Left lung (tissue), 10 donors: ENCODE measurements around the gene MALRD1. TPM values are rescaled to one million over a fixed set of nuclear protein-coding genes. Genes with fewer than 3 reads are reported as not detected.

Experiments
- ATAC-seq: fragments of 200-7000 bp; cut with Tn5 transposase; one replicate; pipeline ENCODE4 v1.9.1; 2020; ENCODE audit warnings: moderate library complexity
- DNase-seq, 4 donors: peaks; one replicate each; pipeline ENCODE4 v3.0.0-alpha.2; 2013 to 2020
- H3K27ac ChIP-seq, 2 donors: fragments of 200-600 bp; sonication (generic) in 1 of 2; one replicate each; pipeline versions ENCODE4 v1.5.0 to v1.8.0; 2020 to 2021
- H3K27me3 ChIP-seq, 2 donors: fragments of 200-600 bp; sonication (generic) in 1 of 2; one replicate each; pipeline versions ENCODE4 v1.5.0 to v1.8.0; 2020 to 2021
- H3K36me3 ChIP-seq, 2 donors: fragments of 200-600 bp; sonication (generic) in 1 of 2; one replicate each; pipeline versions ENCODE4 v1.5.0 to v1.8.0; 2020 to 2021
- H3K4me1 ChIP-seq, 2 donors: fragments of 200-600 bp; one replicate each; pipeline ENCODE4 v1.8.0; 2021
- H3K4me3 ChIP-seq, 2 donors: fragments of 200-600 bp; sonication (generic) in 1 of 2; one replicate each; pipeline versions ENCODE4 v1.5.0 to v1.8.0; 2020 to 2021; ENCODE audit warnings: mild to moderate bottlenecking in 1 of 2
- H3K9me3 ChIP-seq, 2 donors: fragments of 200-600 bp; sonication (generic) in 1 of 2; one replicate each; pipeline versions ENCODE4 v1.5.0 to v1.8.0; 2020 to 2021
- CTCF ChIP-seq, 2 donors: fragments of 200-600 bp; sonication (generic) in 1 of 2; IDR thresholded peaks; one replicate each; pipeline versions ENCODE4 v1.5.0 to v1.8.0; 2021; ENCODE audit warnings: antibody characterized with exemption in 2 of 2
- intact Hi-C, 2 donors: fragments of 100-400 bp; cut with DNase I; formaldehyde crosslinking; loops; one replicate each; pipeline versions ENCODE4 v1.11.2 to v1.14.2; 2022
- polyA plus RNA-seq, 6 donors: library from polyadenylated mRNA; unstranded; fragments of 120-200 nt; gene quantifications; one replicate each; pipeline ENCODE4 v1.2.1, GENCODE V29; 2013; ENCODE audit not compliant: insufficient read length in 6 of 6
- total RNA-seq, 2 donors: library from RNA; stranded (reverse); fragmentation: NEBNext Ultra II Directional; extraction: Animal tissue kit (Norgen Biotek cat#: 25700); gene quantifications; one replicate each; pipeline ENCODE4 v1.2.1, GENCODE V29; 2021
- donor health status: DM: no; HTN: yes; CAD: no.
- donor health status: DM: no; HTN: no; CAD: no.

MALRD1 gene
- total and polyA plus RNA-seq, 8 donors = 2.6 to 12.3 (median 6.9) TPM

GRCh38 chr10:19194866-19195265 lies 146.3 kb downstream of the MALRD1 start:
- no peak for DNase-seq
- intact Hi-C loops = no loop called here
- ATAC-seq = no peak
- H3K36me3 ChIP-seq = no peaks in the 10 kb centered on the region
- no peaks in the 10 kb centered on the region for H3K27me3 ChIP-seq
- H3K4me1 ChIP-seq = no peaks in the 10 kb centered on the region
- H3K9me3 ChIP-seq = peaks cover 0 to 15% of the 10 kb centered on the region in 2 donors
- no peak for TF ChIP-seq CTCF (IDR thresholded peaks at IDR 0.05)
- H3K4me3 ChIP-seq = no peak overlapping the region
- no peak overlapping the region for H3K27ac ChIP-seq

GRCh38 chr10:19195698-19196097 lies 147.1 kb downstream of the MALRD1 start:
- ATAC-seq = no peak
- Histone ChIP-seq H3K36me3 (no peaks in the 10 kb centered on the region), H3K9me3 (peaks cover 0 to 6% of the 10 kb centered on the region in 2 donors), H3K4me3 (no peak overlapping the region), H3K27me3 (no peaks in the 10 kb centered on the region), H3K27ac (no peak overlapping the region), H3K4me1 (no peaks in the 10 kb centered on the region)
- TF ChIP-seq CTCF (IDR thresholded peaks at IDR 0.05) = no peak
- no peak for DNase-seq
- intact Hi-C loops = no loop called here

- intact Hi-C loops = no loop called here
- Histone ChIP-seq H3K9me3 (no peaks in the 10 kb centered on the region), H3K4me3 (no peak overlapping the region), H3K27ac (no peak overlapping the region), H3K27me3 (no peaks in the 10 kb centered on the region), H3K4me1 (no peaks in the 10 kb centered on the region), H3K36me3 (no peaks in the 10 kb centered on the region)
- DNase-seq (no peak), ATAC-seq (no peak)
- TF ChIP-seq CTCF (IDR thresholded peaks at IDR 0.05) = no peak
Observed at GRCh38 chr10:19200211-19200610, 151.6 kb downstream of the MALRD1 start.

GRCh38 chr10:19204246-19204917 lies 155.8 kb downstream of the MALRD1 start:
- peak; percentile 96 for ATAC-seq
- intact Hi-C loops = no loop called here
- peak overlapping the region in 1 of 2 donors; percentile 8 for H3K4me3 ChIP-seq
- no peaks in the 10 kb centered on the region for H3K9me3 ChIP-seq
- TF ChIP-seq CTCF (IDR thresholded peaks at IDR 0.05) = no peak
- H3K27ac ChIP-seq = peak overlapping the region; percentile 36 to 46
- H3K27me3 ChIP-seq = no peaks in the 10 kb centered on the region
- no peaks in the 10 kb centered on the region for H3K36me3 ChIP-seq
- no peaks in the 10 kb centered on the region for H3K4me1 ChIP-seq
- DNase-seq = peak in 1 of 4 donors; percentile 33

GRCh38 chr10:19209319-19209718 lies 160.7 kb downstream of the MALRD1 start:
- no peak for TF ChIP-seq CTCF (IDR thresholded peaks at IDR 0.05)
- intact Hi-C loops = no loop called here
- Histone ChIP-seq H3K4me3 (no peak overlapping the region), H3K27me3 (no peaks in the 10 kb centered on the region), H3K9me3 (no peaks in the 10 kb centered on the region), H3K36me3 (no peaks in the 10 kb centered on the region), H3K27ac (no peak overlapping the region), H3K4me1 (no peaks in the 10 kb centered on the region)
- ATAC-seq (no peak), DNase-seq (no peak)
